Inferior parietal cortex (tissue), 1 donor: Measurements from ENCODE around the gene THRSP.
"Not testable (repeated sequence)": the region's sequence is repeated elsewhere in the genome, so short reads cannot be mapped to it uniquely, and the experiment has no call there.

Experiments
- DNase-seq: peaks from one replicate; pipeline ENCODE4 v3.0.0-alpha.2; 2016; ENCODE audit errors: extremely low spot score

Gene THRSP, protein sequence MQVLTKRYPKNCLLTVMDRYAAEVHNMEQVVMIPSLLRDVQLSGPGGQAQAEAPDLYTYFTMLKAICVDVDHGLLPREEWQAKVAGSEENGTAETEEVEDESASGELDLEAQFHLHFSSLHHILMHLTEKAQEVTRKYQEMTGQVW

DNA sequence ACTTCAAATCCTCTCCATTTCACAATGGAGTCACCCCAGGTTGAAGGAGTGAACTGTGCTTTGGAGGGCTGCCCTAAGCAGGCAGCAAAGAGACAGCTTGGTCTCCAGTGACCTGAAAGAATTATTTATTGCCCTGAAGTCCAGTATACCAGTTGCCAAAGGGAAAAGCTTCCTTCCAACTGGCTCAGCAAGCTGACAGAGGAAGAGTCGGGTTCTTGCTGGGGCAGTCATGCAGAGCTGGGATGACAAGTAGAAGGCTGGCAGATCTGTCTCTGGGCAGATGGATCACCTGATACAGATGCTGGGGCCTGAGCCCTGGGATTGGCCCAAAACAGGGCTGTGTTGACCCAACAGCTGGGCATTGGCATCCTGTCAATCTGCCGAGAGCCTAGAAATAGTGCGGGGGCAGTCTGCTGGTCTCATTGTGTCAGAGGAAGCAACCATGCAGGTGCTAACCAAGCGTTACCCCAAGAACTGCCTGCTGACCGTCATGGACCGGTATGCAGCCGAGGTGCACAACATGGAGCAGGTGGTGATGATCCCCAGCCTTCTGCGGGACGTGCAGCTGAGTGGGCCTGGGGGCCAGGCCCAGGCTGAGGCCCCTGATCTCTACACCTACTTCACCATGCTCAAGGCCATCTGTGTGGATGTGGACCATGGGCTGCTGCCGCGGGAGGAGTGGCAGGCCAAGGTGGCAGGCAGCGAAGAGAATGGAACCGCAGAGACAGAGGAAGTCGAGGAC lies at the start of gene THRSP:
THRSP (plus strand) TSS at position 422 of the 742 bp plus-strand sequence; CDS start at position 443, 21 bp downstream.
- no peak for DNase-seq

GRCh38 chr11:78014937-78015520 lies 48.6 kb upstream of the THRSP start:
- not testable (repeated sequence) for DNase-seq

DNA sequence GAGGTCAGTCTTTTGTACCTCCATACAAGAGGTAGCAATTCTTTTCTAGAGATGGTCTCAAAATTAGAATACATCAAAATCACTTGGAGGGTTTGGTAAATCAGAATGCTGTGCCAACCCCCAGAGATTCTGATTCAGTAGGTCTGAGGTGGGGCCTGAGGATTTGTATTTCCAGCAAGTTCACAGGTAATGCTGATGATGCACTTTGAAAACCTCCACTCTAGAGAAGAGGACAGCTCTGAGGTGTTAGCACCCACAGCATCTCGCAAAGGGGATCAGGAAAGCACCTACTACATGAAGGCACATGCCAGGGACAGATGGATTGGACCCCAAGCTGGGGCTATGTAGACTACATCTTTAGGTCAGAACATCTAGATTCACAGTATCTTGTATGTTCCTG lies 47.8 kb upstream of the THRSP start:
- no peak for DNase-seq

DNA sequence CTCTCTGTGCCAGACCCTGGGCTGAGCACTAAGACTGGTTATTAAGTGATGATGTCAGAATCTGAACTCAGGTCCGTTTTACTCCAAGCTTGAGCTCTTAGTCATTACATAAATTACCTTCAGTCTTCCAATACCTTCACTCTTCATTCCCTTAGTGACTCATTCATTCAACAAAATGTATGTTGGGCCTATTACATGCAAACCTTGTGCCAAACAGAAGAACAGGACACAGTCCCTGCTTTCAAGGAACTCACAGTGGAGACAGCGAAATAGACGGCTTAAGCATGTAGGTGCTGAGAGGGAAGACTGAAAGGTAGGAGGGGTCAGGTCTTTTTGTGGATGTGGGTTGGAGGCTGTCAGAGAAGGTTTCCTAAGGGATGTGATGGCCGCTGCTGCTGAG lies 43.9 kb upstream of the THRSP start:
- DNase-seq: no peak

DNA sequence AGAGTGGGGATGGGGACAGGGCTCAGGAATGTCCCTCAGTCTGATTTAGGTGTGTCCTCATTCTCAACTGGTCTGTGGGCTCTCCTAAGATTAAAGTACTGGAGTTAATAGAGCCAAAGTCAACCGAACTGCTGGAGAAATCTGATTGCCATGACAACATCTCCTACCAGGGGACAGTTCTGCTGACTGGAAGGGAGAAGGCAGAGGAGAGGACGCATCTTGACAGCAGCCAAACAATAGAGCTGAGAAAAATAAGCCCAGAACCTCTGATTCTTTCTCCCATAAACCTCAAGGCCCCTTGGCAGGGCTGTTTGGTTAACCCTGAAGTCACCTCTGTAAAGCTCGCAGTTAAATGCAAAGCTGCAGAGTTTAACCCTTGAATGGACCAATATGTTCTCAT lies 43.4 kb upstream of the THRSP start:
- DNase-seq: no peak

- no peak for DNase-seq
Measured at GRCh38 chr11:78021611-78022010, 42.0 kb upstream of the THRSP start.

DNA sequence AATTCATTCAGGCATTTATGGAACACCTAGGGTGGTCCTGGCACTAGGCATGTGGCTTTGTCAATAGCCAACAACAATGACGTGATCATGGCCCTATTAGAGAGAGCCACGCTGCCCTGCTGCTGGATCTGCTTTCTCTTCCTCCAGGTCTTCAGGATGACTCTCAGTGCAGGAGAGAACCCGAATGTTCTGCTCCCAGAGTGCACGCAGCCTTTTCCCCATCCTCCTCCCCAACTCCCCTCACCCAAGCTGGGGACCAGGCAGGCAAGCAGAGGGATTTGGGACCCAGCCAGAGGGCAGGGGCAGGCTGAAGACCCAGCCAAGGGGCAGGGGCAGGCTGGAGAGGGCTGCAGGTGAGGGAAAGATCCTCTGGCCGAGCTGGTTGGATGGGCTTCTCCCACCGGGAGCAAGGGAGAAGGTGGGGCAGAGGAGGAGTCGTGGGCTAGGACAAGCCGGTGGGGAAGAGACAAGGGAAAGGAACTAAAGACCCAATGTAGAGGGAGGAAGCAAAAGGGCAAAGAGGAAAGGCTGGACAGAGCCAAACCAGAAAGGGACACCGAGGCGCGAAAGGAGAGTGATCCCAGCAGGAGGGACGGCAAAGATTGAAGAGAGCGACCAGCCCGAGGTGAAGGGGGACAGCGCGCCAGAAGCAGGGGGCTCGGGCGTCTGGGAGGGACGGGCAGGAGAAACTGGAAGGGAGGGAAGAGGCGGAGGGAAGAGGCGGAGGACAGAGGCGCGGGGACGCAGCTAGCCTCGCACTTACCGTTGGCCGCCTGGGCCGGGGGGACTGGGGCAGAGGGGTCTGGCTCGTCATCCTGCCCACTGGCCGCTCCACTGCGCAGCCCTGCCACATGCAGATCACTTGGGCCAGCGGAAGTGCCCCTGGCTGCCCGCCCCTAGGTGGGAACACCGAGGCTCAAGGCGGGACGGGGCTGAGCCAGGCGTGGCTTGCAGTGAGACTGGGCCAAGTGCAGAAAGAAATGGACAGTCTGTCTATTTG lies 41.0 kb upstream of the THRSP start, which contains the start of gene KCTD14:
KCTD14 (minus strand) TSS at position 880 of the 1,000 bp plus-strand sequence; CDS start at position 853, 27 bp downstream.
- DNase-seq: no peak

DNA sequence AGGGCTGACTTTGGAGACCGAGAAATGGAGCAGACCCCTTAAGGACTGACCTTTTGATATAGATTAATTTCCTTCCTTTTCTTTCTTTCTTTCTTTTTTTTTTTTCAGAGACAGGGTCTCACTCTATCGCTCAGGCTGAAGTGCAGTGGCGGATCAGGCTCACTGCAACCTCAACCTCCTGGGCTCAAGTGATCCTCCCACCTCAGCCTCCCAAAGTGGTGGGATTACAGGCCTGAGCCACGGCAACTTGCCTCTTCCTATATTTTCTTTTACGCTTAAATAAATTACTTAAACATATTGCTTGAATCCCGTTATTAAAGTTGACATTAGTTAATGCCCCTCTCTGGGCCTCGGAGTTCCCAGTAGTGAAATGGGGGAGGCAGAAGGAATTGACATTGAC lies 40.2 kb upstream of the THRSP start:
- no peak for DNase-seq

DNA sequence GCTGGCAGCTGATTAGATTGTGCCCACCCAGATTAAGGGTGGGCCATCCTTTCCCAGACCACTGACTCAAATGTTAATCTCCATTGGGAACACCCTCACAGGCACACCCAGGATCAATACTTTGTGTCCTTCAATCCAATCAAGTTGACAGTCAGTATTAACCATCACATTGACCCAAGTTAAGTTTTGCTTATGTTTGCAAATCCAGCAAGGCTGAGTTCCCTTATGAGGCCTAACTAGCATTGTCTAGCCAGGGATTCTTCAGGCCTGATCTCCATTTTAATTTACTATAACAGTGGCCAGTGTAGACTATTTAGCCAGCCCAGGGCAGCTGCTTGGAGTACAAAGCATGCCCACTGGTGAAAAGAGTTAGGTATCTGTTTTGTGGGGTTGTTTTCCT lies 38.3 kb upstream of the THRSP start:
- DNase-seq: no peak

DNA sequence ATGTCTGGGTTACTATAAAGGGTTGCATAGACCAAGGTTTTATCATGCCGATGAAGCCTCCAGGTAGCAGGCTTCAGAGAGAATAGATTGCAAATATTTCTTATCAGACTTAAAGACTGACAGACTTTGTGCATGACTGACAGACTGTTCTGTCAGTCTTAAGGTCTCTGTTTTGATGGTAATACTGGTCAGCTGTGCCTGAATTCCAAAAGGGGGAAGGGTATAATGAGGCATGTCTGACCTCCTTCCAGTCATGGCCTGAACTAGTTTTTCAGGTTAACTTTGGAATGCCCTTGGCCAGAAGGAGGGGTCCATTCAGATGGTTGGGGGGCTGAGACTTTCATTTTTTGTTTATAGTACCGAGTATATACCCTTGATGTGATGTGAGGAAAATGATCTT lies 35.9 kb upstream of the THRSP start:
- no peak for DNase-seq

- DNase-seq: not testable (repeated sequence)
Measured at GRCh38 chr11:78028423-78028822, 35.2 kb upstream of the THRSP start.

DNA sequence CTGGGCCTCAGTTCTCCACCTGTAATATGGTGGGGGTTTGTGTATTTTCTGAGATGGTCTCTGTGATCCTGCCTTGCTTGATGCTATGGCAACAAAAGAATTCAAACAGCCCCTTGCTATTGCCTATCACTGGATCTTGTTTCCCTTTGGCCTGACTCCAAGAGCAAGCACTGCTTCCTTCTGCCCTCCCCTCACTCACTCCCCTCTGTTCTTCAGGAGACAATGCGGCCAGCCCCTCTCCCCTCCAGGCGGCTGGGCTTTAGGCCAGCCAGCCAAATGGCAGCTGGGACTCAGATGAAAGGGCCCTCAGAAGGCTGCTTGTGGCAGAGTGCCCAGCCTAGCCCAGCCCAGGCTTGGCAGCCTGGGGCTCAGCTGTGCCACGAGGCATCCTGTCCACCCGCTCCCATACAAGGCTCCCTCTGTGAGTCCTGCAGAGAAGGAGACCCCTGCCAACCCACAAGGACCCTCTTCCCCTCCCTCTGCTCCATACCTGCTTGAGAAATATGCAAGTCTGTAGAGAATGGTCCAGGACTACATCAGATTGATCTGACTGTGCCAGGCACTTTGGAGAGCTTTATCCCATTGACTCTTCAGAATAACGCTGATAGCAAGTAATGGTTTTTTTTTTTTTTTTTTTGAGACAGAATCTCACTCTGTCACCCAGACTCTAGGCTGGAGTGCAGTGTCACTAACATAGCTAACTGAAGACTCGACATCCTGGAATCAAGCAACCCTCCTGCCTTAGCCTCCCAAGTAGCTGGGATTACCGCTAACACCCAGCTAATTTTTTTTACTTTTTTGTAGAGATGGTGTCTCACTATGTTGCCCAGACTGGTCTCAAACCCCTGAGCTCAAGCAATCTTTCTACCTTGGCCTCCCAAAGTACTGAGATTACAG lies 33.0 kb upstream of the THRSP start:
- DNase-seq: peak; percentile 91

GRCh38 chr11:78031629-78032028 lies 32.0 kb upstream of the THRSP start:
- DNase-seq: no peak

GRCh38 chr11:78032090-78032489 lies 31.6 kb upstream of the THRSP start:
- DNase-seq: no peak

- DNase-seq: no peak
Measured at GRCh38 chr11:78033040-78033439, 30.6 kb upstream of the THRSP start.

DNA sequence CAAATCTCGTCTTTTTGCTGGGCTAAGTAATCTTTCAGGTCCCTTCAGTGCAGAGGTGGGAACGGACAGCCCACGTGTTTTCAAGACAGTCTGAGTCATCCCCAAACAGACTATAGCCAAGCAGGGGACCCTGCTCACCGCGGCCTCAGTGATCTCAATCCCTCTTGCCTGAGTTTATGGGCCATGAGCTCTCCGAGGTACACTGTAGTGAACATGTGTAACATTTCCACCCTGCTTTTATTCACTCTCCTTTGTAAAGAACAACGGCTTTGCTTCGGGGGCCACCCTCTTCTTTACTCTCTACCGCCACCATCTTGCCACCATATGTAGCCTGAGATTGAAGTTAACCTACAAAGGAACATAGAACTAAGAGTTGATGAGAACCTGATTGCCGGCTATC lies 29.0 kb upstream of the THRSP start:
- no peak for DNase-seq

- no peak for DNase-seq
Measured at GRCh38 chr11:78036313-78036712, 27.3 kb upstream of the THRSP start.

GRCh38 chr11:78037056-78037455 lies 26.6 kb upstream of the THRSP start:
- DNase-seq: no peak

- DNase-seq: no peak
Measured at GRCh38 chr11:78037825-78038620, 25.6 kb upstream of the THRSP start.

- DNase-seq: no peak
Measured at GRCh38 chr11:78038697-78039313, 24.9 kb upstream of the THRSP start.
